Left cardiac atrium (tissue), 4 donors: ENCODE measurements around the gene ADGRG2. TPM values are rescaled to one million over a fixed set of nuclear protein-coding genes. Genes with fewer than 3 reads are reported as not detected.
"Not testable (repeated sequence)": the region's sequence is repeated elsewhere in the genome, so short reads cannot be mapped to it uniquely, and the experiment has no call there.

Experiments
- ATAC-seq, 2 donors: fragments of 200-7000 bp; cut with Tn5 transposase; one replicate each; pipeline ENCODE4 v1.9.1; 2020; ENCODE audit warnings: mild to moderate bottlenecking in 2 of 2, moderate library complexity in 2 of 2
- DNase-seq: peaks from one replicate; pipeline ENCODE4 v3.0.0-alpha.2; 2020
- intact Hi-C, 2 donors: fragments of 100-400 bp; cut with DNase I; formaldehyde crosslinking; loops; one replicate each; pipeline versions ENCODE4 v1.14.1 to v1.15.1; 2022 to 2023
- total RNA-seq, 2 donors: library from RNA; stranded (reverse); fragmentation: NEBNext Ultra II Directional; extraction: Animal tissue kit (Norgen Biotek cat#: 25700); gene quantifications; one replicate each; pipeline ENCODE4 v1.2.1, GENCODE V29; 2021
- donor health status: DM: no; HTN: yes; CAD: no.
- donor health status: DM: no; HTN: yes; CAD: no; lungs with severe emphysema.
- donor health status: DM: yes; HTN: yes; CAD: no.
- donor health status: Dilated cardiomyopathy.

ADGRG2 gene
- total RNA-seq, 2 donors from 2014 or later: 1.2 to 2.2 TPM

GRCh38 chrX:19019996-19020395 lies 102.3 kb downstream of the ADGRG2 start:
- DNase-seq: no peak
- ATAC-seq: no peak
- intact Hi-C loops: loop anchor here in 1 of 2 donors (10.0 kb wide), 1 partner anchor 315 kb away; no protein-coding TSS in a partner anchor

GRCh38 chrX:19017271-19017670 lies 105.0 kb downstream of the ADGRG2 start:
- DNase-seq (no peak), ATAC-seq (no peak)
- intact Hi-C loops: no loop called here

GRCh38 chrX:19016614-19017013 lies 105.7 kb downstream of the ADGRG2 start:
- ATAC-seq, DNase-seq, intact Hi-C loops: not testable (repeated sequence)

GRCh38 chrX:19007868-19008267 lies 114.4 kb downstream of the ADGRG2 start:
- DNase-seq (no peak), ATAC-seq (no peak)
- intact Hi-C loops: no loop called here

- intact Hi-C loops: no loop called here
- no peak for ATAC-seq
- no peak for DNase-seq
Observed at GRCh38 chrX:19007011-19007410, 115.3 kb downstream of the ADGRG2 start.

GRCh38 chrX:19005909-19006308 lies 116.4 kb downstream of the ADGRG2 start:
- intact Hi-C loops: no loop called here
- DNase-seq (no peak), ATAC-seq (no peak)

GRCh38 chrX:19003756-19004155 lies 118.5 kb downstream of the ADGRG2 start:
- intact Hi-C loops: no loop called here
- ATAC-seq: no peak

GRCh38 chrX:18998653-18999052 lies 123.6 kb downstream of the ADGRG2 start:
- ATAC-seq (no peak), DNase-seq (no peak)
- intact Hi-C loops: no loop called here

More at GRCh38 chrX:19003756-19004155, 118.5 kb downstream of the ADGRG2 start:
- DNase-seq: no peak

- DNase-seq: no peak
- intact Hi-C loops: no loop called here
- ATAC-seq: no peak
Observed at GRCh38 chrX:18997916-18998315, 124.4 kb downstream of the ADGRG2 start.

- no peak for DNase-seq
- intact Hi-C loops: no loop called here
- no peak for ATAC-seq
Observed at GRCh38 chrX:18996536-18996935, 125.7 kb downstream of the ADGRG2 start.

- DNase-seq (no peak), ATAC-seq (no peak)
- intact Hi-C loops: no loop called here
Observed at GRCh38 chrX:18995221-18995620, 127.0 kb downstream of the ADGRG2 start.

- no peak for DNase-seq
- no peak for ATAC-seq
- intact Hi-C loops: no loop called here
Observed at GRCh38 chrX:18994713-18995112, 127.6 kb downstream of the ADGRG2 start.

GRCh38 chrX:18992829-18993228 lies 129.4 kb downstream of the ADGRG2 start:
- DNase-seq (no peak), ATAC-seq (no peak)
- intact Hi-C loops: no loop called here

GRCh38 chrX:18985186-18985435 lies 137.2 kb downstream of the ADGRG2 start:
- no peak for DNase-seq
- ATAC-seq: no peak
- intact Hi-C loops: no loop called here

GRCh38 chrX:18984381-18985185 lies 137.7 kb downstream of the ADGRG2 start:
- intact Hi-C loops: no loop called here
- peak; percentile 94 to 98 for ATAC-seq
- DNase-seq: peak; percentile 82

GRCh38 chrX:18983666-18984380 lies 138.4 kb downstream of the ADGRG2 start, which contains the start of gene PHKA2:
Gene PHKA2 (minus strand): TSS chrX:18984114. CDS start chrX:18983932, 182 bp downstream.
- ATAC-seq (peak; percentile 84 to 87), DNase-seq (peak; percentile 69)
- intact Hi-C loops: no loop called here

GRCh38 chrX:18981124-18981807 lies 141.0 kb downstream of the ADGRG2 start:
- DNase-seq (no peak), ATAC-seq (no peak)
- intact Hi-C loops: no loop called here

- DNase-seq, intact Hi-C loops, ATAC-seq: not testable (repeated sequence)
Observed at GRCh38 chrX:18980262-18980661, 142.0 kb downstream of the ADGRG2 start.

- DNase-seq (no peak), ATAC-seq (no peak)
- intact Hi-C loops: no loop called here
Observed at GRCh38 chrX:18974993-18975392, 147.3 kb downstream of the ADGRG2 start.
